Esophagus (tissue), 2 donors: ENCODE results near the gene CASP8. TPM values are rescaled to one million over a fixed set of nuclear protein-coding genes. Genes with fewer than 3 reads are reported as not detected.

Experiments
- H3K27ac ChIP-seq, 2 donors: one replicate each; pipeline ENCODE4 v1.5.1; 2013; ENCODE audit warnings: low read depth in 2 of 2, mild to moderate bottlenecking in 2 of 2, inconsistent platforms in 1 of 2, low read length in 1 of 2, moderate library complexity in 1 of 2
- H3K27me3 ChIP-seq, 2 donors: one replicate each; pipeline ENCODE4 v1.6.1; 2013; ENCODE audit warnings: low read length in 2 of 2, control low read depth in 1 of 2, mild to moderate bottlenecking in 1 of 2; ENCODE audit not compliant: insufficient read depth in 2 of 2, control insufficient read depth in 1 of 2
- H3K36me3 ChIP-seq, 2 donors: one replicate each; pipeline ENCODE4 v1.6.1; 2013; ENCODE audit warnings: low read length in 1 of 2; ENCODE audit not compliant: control insufficient read depth in 2 of 2, insufficient read depth in 2 of 2
- H3K4me1 ChIP-seq, 2 donors: one replicate each; pipeline ENCODE4 v1.6.1; 2013; ENCODE audit warnings: low read length in 1 of 2; ENCODE audit not compliant: control insufficient read depth in 2 of 2, insufficient read depth in 2 of 2
- H3K4me3 ChIP-seq, 2 donors: one replicate each; pipeline ENCODE4 v1.5.1; 2013; ENCODE audit warnings: low read length in 2 of 2, mild to moderate bottlenecking in 2 of 2, low read depth in 1 of 2, moderate library complexity in 1 of 2
- H3K9me3 ChIP-seq, 2 donors: one replicate each; pipeline ENCODE4 v1.6.1; 2013; ENCODE audit warnings: mild to moderate bottlenecking in 2 of 2, low read depth in 1 of 2, low read length in 1 of 2, moderate library complexity in 1 of 2; ENCODE audit not compliant: control insufficient read depth in 2 of 2, insufficient read depth in 1 of 2
- WGBS, 2 donors: extraction: QIAGEN DNeasy Blood & Tissue Kit; methylation state at CpG; one replicate each; pipeline ENCODE4 v1.1.7; 2013; 5-methylcytosine and 5-hydroxymethylcytosine counted together
- polyA plus RNA-seq, 2 donors: library from polyadenylated mRNA; stranded (reverse); fragments of 200-250 nt; gene quantifications; one replicate each; pipeline ENCODE4 v1.2.3, GENCODE V29; 2013
- donor health status: healthy with polysubstance abuse.
- donor health status: Bipolar disorder and iron deficiency.

The CASP8 gene
- polyA plus RNA-seq, 2 donors, result 12.8 to 19.6 TPM

GRCh38 chr2:201242571-201243277, 17.6 kb upstream of the CASP8 start:
- Histone ChIP-seq H3K27ac (no peak overlapping the region), H3K4me3 (no peak overlapping the region), H3K27me3 (no peaks in the 10 kb centered on the region), H3K4me1 (no peaks in the 10 kb centered on the region), H3K9me3 (no peaks in the 10 kb centered on the region), H3K36me3 (no peaks in the 10 kb centered on the region)

- Histone ChIP-seq H3K4me3 (no peak overlapping the region), H3K9me3 (no peaks in the 10 kb centered on the region)
- whole genome bisulfite sequencing, 2 donors, result 94% methylated on average over 5 of the region's 5 CpGs
These were observed 15.5 kb upstream of the CASP8 start for GRCh38 chr2:201244829-201245228.

GRCh38 chr2:201246280-201246679, 14.1 kb upstream of the CASP8 start:
- no peaks in the 10 kb centered on the region for H3K36me3 ChIP-seq
- no peak overlapping the region for H3K4me3 ChIP-seq
- H3K4me1 ChIP-seq, result no peaks in the 10 kb centered on the region
- no peaks in the 10 kb centered on the region for H3K9me3 ChIP-seq
- peak overlapping the region in 1 of 2 donors; percentile 9 for H3K27ac ChIP-seq
- WGBS, 2 donors, result 65 to 75% methylated on average over 4 of the region's 4 CpGs
- no peaks in the 10 kb centered on the region for H3K27me3 ChIP-seq

More at GRCh38 chr2:201244829-201245228, 15.5 kb upstream of the CASP8 start:
- no peaks in the 10 kb centered on the region for H3K36me3 ChIP-seq
- H3K27ac ChIP-seq, result no peak overlapping the region
- H3K27me3 ChIP-seq, result no peaks in the 10 kb centered on the region
- H3K4me1 ChIP-seq, result no peaks in the 10 kb centered on the region

- WGBS, 2 donors, result 91 to 93% methylated on average over 6 of the region's 6 CpGs
- no peaks in the 10 kb centered on the region for H3K4me1 ChIP-seq
- no peaks in the 10 kb centered on the region for H3K36me3 ChIP-seq
- no peaks in the 10 kb centered on the region for H3K9me3 ChIP-seq
- H3K27ac ChIP-seq, result no peak overlapping the region
- no peak overlapping the region for H3K4me3 ChIP-seq
- no peaks in the 10 kb centered on the region for H3K27me3 ChIP-seq
These were observed 12.0 kb upstream of the CASP8 start for GRCh38 chr2:201248288-201248844.

- Histone ChIP-seq H3K27ac (no peak overlapping the region), H3K4me3 (no peak overlapping the region), H3K36me3 (no peaks in the 10 kb centered on the region), H3K4me1 (no peaks in the 10 kb centered on the region), H3K9me3 (no peaks in the 10 kb centered on the region), H3K27me3 (no peaks in the 10 kb centered on the region)
- WGBS, 2 donors, result 82 to 89% methylated on average over 2 of the region's 2 CpGs
These were observed 10.4 kb upstream of the CASP8 start for GRCh38 chr2:201249889-201250288.

- Histone ChIP-seq H3K9me3 (no peaks in the 10 kb centered on the region), H3K27me3 (no peaks in the 10 kb centered on the region), H3K4me3 (no peak overlapping the region), H3K4me1 (no peaks in the 10 kb centered on the region), H3K27ac (no peak overlapping the region), H3K36me3 (no peaks in the 10 kb centered on the region)
- WGBS, 2 donors, result 93 to 96% methylated on average over 4 of the region's 4 CpGs
These were observed 9.6 kb upstream of the CASP8 start for GRCh38 chr2:201250741-201251140.

GRCh38 chr2:201254081-201254730, 6.1 kb upstream of the CASP8 start:
- H3K4me3 ChIP-seq, result no peak overlapping the region
- 42 to 44% methylated on average over 5 of the region's 5 CpGs for WGBS, 2 donors
- peaks cover 0 to 2% of the 10 kb centered on the region in 2 donors for H3K4me1 ChIP-seq
- no peaks in the 10 kb centered on the region for H3K9me3 ChIP-seq
- no peaks in the 10 kb centered on the region for H3K27me3 ChIP-seq
- no peaks in the 10 kb centered on the region for H3K36me3 ChIP-seq
- peak overlapping the region; percentile 67 to 88 for H3K27ac ChIP-seq

GRCh38 chr2:201255408-201256033, 4.8 kb upstream of the CASP8 start:
- Histone ChIP-seq H3K4me1 (peaks cover 0 to 8% of the 10 kb centered on the region in 2 donors), H3K9me3 (no peaks in the 10 kb centered on the region), H3K27ac (peak overlapping the region; percentile 23 to 65), H3K4me3 (no peak overlapping the region), H3K36me3 (peaks cover 0 to 2% of the 10 kb centered on the region in 2 donors), H3K27me3 (no peaks in the 10 kb centered on the region)
- 92 to 93% methylated on average over 3 of the region's 3 CpGs for WGBS, 2 donors

GRCh38 chr2:201256082-201256481, 4.3 kb upstream of the CASP8 start:
- peak overlapping the region; percentile 11 to 13 for H3K27ac ChIP-seq
- H3K9me3 ChIP-seq, result no peaks in the 10 kb centered on the region
- WGBS, 2 donors, result 78 to 91% methylated on average over 3 of the region's 3 CpGs
- H3K4me1 ChIP-seq, result peaks cover 0 to 8% of the 10 kb centered on the region in 2 donors
- H3K4me3 ChIP-seq, result no peak overlapping the region
- H3K27me3 ChIP-seq, result no peaks in the 10 kb centered on the region
- H3K36me3 ChIP-seq, result peaks cover 0 to 3% of the 10 kb centered on the region in 2 donors
